NCI-H2196 treated with DMSO at 0.1 percent for 48 hours (cell line): ENCODE results near the gene DECR2.
"Not testable (repeated sequence)": the region's sequence is repeated elsewhere in the genome, so short reads cannot be mapped to it uniquely, and the experiment has no call there.

ENCODE experiments used
- DNase-seq: peaks from one replicate; lab custom pipeline; 2025; ENCODE audit not compliant: unreplicated experiment; lab: John Stamatoyannopoulos, UW

Gene DECR2, protein sequence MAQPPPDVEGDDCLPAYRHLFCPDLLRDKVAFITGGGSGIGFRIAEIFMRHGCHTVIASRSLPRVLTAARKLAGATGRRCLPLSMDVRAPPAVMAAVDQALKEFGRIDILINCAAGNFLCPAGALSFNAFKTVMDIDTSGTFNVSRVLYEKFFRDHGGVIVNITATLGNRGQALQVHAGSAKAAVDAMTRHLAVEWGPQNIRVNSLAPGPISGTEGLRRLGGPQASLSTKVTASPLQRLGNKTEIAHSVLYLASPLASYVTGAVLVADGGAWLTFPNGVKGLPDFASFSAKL

DNA sequence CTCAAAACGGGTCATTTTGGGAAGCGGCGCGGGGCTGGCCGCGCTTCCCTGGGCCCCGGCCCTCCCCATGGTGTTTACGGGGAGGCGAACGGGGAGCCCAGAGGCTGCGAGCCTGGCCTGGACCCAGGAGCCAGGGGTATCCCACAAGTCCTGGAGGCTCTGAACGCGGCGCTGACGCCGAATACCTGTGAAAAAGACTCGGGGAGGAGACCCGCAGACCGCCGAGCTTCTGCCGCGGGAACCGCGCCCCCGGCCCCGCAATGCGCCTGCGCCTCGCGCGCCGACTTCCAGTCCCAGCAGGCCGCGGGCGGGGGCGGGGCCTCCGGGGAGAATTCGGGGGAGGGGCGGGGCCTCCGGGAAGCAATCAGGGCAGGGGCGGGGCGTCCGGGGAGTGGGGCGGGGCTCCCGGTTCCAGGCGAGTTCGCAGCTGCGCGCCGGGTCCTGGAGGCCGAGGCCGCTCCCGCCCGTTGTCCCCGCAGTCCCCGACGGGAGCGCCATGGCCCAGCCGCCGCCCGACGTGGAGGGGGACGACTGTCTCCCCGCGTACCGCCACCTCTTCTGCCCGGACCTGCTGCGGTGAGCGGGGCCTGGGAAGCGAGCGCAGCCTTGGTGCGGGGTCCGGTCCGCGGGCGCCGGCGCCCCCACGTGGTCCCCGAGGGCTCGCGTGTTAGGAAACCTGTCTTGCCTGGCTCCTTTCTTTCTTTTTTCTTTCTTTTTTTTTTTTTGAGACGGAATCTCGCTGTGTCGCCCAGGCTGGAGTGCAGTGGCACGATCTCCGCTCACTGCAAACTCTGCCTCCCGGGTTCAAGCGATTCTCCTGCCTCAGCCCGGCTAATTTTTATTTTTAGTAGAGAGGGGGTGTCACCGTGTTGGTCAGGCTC is at the start of gene DECR2:
Gene DECR2 (plus strand): TSS at position 418 of the 881 bp plus-strand sequence. CDS start 79 bp downstream, at position 497.
- peak; percentile 84 for DNase-seq

DNA sequence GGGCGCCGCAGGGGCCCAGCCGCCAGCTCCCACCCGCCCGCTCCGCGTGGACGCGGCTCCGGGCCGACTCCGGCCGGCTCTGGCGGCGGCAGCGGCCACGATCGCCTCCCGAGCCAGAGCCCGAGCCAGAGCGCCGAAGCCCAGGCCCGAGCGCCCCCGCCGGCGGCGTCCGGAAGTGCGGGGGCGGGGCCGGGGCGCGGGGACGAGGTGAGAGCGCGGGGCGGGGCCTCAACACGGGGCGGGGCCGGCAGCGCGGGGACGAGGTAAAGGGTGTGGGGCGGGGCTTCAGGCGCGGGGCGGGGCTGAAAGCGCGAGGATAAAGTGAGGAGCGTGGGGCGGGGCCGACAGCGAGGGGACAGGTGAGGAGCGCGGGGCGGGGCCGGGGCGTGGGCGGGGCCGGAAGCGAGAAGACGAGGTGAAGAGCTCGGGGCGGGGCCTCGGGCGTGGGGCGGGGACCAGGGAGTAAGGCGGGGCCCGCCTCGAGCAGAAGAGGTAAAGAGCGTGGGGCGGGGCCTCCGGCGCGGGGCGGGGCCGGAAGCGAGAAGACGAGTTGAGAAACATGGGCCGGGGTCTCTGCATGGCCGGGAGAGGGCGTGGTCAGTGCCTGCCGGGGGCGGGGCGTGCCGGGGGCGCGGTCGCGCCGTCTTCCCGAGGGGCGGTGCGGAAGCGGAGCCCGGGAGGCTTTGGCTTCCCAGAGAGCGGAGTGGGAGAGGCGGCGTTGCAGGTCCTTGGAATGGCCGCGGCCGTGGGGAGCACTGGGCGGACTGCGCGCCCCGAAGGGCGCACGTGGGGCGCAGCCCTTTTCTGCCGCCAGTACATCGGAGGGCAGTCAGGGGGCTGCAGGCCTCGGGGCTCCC is 48.9 kb upstream of the DECR2 start, which contains the start of gene AXIN1:
Gene AXIN1 (minus strand): TSS at position 177 of the 857 bp plus-strand sequence. CDS start 5,698 bp downstream, outside the sequence.
- DNase-seq, result peak; percentile 99

DNA sequence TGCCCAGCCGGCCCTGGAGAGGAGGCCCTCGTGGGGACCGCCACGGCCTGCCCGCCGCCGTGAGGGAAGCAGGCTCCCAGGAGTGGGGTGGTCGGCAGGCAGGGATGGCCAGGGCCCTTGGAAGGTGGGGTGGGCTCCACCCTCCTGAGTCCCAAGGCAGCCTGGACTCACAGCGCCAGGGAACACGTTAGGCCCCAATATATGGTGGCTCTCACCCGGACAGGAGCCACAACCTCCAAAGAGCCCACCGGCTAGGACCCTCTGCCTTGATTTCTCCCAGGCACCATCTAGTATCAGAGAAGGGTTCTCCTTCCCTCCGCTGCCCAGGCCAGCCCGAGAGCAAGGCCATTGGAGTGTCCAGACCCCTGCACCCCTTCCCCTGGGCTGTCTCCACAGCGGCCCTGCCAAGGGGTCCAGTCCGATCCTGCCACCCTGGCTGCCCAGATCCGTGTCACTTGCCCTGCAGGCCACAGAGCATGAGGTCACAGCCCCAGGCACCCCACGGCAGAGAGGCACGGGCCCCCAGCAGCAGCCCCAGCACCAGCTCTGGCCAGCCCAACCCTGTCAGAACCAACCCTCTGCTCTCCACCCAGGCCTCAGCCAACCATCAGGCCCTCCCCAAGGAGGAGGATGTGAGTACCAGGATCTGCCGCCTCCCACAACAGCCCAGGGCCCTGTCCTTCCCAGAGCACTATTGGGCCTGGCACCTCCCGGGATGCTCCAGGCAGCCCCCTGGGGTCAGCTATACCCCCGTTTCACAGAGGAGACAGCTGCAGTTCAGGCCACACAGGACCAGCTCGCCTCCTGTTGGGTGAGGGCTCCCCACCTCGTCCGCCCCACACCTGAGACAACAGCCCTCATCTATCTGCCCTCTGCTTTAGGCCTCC is 48.0 kb upstream of the DECR2 start:
- no peak for DNase-seq

DNA sequence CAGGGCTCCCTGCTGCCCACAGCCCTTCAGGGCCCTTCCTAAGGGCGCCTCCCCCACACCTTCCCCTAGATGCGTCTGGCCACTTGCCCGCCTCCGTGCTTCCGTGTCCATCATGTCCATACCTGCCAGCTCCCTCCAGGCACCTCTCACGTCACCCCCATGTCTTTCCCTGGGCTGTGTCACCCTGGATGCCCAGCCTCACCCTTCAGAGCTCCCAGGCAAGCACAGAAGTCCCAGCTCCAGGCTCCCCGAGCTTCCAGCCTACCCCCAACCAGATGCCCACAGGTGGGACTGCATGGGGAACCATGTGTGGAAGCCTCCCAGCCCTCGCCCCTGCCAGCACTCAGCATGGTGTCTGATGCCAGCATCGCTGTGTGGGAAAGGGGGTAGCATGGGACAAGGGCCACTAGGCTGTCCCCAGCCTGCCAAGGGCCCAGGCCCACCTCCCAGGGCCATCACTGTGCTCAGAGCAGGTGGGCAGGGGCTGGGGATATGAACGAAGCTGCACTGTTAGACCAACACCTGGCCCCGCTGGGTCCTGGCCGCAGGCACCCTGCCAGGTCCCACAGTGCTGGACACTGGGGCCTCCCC is 47.3 kb upstream of the DECR2 start:
- no peak for DNase-seq

DNA sequence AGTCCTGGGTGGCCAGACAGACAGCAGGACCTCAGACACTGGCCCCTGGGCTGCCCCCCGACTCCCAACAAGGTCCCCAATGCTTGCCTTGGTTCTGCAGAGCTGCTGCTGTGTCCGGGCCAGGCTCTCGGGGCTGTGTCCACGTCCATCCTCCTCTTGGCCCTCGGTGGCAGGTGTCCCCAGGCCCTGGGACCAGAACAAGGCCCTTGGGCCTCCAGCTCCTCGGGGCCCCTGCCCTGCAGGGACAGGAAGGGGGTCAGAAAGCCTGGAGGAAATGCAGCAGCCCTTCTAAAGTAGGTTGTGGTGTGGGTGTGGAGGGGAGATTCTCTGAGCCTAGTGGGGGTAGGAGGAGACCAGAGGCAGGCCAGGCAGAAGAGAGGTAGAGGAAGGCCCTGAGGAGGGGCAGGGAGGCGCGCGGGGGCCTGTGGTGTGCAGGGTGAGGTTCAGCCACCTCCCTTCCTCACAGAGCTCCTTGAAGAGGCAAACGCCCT is 46.7 kb upstream of the DECR2 start:
- DNase-seq, result no peak

DNA sequence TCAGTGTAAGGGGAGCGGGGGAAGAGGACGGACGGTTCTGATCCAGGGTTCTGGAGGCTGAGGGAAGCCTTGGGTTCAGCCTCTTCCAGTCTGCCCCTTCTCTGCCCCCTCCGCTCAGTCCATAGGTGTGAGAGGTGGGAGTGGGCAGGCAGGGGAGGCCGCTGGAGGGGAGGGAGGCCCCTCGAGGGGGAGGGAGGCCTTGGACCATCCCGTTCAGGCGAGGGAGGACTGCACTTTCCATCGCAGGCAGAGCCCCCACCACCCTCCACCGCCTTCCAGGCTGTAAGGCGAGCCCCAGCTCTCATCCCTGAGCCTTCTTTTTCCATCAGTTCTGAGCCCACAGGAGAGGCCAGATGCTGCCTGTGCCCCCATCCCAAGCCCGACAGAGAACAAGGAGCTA is 44.9 kb upstream of the DECR2 start:
- DNase-seq, result no peak

DNA sequence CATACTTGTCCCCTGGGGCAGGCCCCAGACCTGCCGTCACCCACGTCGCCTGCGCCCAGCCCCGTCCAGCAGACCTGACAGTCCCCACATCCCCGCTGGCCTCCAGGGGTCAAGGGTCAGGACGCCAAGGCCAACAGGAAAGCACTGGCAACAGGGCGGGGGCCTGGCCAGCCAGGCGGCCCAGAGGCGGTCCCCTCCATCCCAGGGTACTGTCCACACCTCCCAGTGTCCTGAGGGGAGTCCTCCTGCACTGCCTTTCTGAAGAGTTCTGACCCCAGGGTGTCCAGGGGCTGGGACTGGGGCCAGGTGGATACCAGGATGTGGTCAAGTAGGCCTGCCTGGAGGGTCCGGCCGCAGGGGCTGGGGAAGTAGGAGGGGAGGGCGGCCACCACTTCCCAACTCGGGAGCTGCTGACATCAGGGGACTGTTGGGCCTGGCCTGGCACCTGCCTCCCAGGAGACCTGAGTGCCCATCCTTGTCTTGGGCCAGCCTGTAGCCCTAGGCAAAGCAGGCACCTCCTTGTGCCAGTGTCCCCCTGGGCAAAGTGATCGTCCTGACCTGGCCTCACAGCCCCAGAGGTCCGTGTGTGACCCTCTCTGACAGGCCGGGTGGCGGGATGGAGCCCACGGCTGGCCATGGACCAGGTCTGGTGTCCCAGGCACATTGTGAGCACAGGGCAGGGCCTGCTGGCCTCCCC is 42.5 kb upstream of the DECR2 start:
- no peak for DNase-seq

DNA sequence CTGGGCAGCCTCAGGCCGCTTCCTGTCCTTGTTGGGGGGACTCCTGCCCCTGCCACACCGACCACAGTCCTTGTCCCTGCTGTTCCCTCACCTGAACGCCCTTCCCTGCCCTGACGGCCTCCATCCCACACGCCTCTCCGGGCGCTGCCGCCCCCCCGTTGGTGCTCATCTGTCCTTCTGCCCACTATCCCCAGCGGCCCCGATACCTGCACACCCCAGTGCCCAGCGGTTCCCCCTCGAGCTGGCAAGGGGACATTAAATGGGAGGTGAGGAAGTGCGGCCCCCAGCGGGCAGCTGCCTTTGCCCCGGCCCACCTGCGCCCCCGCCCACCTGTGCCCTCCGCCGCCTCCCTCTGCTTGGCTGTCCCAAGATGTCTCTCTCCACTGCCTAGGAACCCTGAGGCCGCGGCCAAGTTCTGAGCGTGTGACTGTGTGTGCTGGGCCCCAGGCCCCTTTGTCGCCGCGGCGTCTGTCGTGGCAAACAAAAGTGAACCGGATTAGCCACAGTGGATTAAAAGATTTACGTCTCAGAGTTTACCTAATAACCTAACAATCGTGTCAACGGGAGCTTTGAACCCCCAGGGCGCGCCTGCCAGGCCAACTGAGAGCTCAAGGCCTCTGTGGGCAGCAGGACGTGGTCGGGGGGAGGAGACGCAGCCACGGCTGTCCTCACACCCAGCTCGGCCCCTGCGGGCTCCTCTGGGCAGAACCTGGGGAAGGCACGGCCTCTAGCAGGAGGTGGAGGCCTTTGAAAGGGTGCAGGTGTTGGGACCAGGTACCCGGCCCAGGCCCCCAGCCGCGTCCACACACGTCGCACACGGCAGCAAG is 41.6 kb upstream of the DECR2 start:
- no peak for DNase-seq

DNA sequence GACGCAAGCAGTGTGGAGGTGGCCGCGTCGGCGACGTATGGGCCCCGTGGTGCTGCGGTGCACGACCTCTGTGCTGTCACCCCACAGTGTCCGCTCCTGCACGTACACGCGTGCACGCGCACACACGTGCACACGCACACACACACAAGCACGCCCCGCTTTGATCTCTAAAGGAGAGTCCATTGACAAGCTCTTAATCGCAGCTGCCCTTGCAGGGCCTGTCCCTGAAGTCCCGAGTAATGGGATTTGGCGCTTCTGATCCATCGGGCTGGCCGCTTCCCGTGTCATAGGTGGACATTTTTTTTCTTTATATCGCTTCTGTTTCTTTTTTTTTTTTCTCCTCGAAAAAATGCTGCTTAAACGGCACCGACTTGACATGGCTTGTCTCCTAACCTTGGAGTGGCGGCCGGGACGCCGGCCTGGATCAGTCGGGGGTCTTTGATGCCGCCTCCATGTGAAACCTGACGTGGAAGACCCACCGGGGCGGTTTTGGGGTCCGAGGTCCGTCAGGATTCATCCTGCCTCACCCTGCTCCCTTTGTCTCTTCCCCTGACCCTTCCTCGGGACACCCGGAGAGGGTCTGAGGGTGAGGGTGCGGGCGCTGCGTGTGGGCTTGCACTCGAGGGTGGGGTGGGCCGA is 40.9 kb upstream of the DECR2 start:
- no peak for DNase-seq

DNA sequence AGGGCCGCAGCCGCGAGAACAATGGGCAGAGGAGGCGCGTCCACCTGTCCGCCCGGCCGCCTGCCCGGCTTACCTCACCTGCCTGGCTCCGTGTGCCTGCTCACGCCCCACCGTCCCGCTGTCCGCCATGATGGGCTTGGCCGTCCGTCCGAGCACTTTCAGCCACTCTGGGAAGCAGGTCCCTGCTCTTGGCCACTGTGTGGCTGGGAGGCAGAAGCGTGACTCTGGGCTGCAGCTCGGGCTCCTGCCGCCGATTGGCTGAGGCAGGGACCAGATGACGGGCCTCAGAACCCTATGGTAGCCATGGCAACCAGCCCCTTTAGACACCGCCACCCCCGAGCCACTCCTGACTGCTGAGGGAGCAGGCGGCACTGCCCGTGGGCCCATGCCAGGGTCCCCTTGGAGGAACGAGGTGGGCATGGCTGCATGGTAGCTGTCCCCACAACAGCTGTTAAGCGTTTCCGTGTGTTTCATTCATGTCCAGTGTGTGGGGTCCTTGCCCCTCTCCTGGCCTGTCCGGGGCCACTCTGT is 40.3 kb upstream of the DECR2 start:
- no peak for DNase-seq

DNA sequence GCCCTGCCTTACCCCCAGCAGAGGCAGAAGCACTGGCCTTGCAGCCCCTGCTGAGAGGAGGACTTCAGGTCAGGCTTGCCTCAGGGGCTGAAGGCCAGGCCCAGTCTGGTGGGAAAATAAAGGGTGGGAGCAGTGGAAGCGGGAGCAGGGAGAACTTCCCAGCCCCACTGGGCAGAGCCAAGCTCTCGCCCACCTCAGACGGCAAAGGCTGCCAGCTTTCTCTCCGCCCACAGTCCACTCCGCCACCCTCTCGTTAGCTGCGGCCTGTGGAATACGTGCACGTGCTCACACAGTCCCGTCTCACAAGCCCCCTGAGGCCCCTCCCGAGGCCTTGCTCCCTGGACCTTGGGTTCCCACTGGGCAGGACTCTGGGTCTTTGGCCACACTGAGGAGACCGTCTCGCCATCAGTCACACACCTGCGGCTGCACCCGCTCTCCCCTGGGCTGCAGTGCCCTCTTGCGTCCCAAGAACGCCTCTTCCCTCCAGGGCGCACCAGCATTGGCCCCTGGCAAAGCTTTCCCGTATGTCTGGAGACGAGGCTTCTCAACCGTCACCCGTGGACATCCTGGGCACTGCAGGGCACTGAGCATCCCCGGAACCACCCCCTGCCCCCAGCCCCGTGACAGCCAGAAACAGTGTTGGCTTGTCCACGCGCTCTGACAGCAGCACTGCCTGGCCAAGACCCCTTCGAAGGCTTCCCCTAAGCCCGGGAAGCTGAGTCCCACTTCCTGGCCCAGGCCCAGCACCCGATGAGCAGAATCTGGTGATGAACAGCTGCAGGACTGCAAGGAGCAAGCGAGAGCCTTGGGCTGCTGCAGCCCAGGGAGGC is 39.6 kb upstream of the DECR2 start:
- peak; percentile 77 for DNase-seq

DNA sequence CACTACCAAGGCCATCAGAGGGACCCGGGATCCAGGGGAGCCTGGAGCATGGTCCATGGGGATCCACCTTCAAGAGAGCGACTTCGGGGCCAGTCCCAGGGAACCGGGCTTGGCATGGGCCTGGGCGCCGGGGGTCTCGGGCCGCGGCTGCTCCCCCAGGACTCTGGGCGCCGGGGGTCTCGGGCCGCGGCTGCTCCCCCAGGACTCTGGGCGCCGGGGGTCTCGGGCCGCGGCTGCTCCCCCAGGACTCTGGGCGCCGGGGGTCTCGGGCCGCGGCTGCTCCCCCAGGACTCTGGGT is 39.0 kb upstream of the DECR2 start:
- not testable (repeated sequence) for DNase-seq

DNA sequence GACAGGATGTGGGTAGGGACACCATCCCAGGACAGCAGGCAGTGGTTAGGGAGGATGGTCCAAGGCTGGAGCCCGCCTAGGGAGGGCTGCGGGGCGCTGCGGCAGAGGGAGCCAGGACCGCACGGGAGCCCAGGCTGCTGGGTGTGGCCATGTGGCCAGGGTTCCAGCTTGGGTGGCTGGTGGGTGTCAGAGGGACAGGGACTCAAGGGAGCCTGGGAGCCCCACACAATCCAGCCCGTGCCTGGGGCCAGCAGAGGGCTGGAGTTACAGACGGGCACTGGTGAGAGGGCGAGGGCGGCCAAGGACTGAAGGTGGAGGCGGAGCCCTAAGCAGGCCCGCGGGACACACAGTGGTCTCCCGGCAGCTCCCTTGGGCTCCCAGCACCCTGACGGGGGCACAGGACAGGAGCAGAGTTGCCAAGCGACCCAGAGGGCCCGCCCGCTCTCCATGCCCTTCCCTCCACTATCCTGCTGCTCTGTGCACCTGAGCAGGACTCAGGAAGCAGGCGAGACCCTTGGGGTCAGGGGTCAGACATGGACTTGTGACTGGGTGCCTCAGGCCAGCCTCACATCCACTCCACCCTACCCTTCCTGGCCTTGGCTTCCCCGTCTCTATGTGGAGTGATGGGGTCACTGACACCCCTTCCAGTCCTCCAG is 38.4 kb upstream of the DECR2 start:
- no peak for DNase-seq

DNA sequence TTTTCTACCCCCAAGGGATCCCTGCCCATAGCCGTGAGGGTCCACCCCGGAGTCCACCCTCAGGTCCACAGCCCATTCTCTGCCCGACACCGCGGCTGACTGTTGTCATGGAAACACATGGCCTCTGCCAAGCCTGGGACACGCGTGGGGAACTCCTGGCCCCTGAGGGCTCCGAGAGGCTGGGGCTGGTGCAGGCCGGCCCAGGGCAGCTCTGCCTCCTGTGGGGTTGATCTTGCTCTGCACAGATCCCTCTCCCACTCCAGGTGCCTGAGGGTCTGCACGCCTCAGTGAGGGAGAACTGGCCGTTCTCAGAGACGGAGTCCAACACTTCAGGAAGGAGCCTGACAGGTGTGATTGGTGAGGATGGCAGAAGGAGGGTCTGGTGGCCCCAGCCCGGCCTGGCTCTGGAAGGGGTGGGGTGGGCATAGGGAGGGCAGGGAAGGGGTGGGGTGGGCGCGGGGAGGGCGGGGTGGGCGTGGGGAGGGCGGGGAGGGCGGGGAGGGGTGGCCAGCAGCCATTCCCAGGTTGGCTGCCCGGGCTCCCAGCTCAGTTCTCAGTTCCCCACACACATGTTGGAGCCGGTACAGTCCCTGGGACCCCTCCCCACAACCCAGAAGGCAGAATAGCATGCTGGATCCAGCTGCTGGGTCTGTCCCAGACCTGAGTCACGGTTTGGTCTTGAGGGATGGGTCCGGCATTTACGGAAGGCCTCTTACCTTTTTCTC is 37.8 kb upstream of the DECR2 start:
- DNase-seq, result no peak

DNA sequence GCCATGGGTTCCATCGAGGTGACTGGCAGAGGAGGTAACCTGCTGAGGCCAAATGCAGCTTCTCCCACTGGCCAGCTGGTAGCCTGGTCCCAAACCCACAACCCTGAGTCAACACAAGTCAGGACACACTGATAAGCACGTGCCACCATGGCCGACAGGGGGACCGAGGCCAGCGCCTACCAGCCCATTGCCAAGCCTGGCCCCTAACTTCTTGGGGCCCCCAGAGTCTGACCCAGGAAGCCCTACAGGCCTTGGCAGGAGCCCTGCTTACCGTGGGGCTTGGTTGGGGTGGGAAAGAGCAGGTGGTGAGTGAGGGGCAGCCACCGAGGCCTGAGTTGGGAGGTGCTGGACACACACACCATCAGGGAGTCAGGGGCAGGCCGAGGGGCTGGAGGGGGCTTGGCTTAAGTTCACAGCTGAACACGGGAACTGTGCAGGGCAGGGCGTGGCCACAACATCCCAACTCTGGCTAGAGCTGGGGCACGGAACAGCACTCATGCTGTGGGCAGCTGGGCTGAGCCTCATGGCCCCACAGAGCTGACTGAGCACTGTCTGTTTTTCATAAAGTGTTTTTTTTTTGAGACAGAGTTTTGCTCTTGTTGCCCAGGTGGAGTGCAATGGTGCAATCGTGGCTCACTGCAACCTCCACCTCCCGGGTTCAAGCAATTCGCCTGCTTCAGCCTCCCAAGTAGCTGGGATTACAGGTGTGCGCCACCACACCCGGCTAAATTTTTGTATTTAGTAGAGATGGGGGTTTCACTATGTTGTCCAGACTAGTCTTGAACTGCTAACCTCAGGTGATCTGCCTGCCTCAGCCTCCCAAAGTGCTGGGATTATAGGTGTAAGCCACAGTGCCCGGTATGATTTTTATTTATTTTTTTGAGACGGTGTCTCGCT is 36.8 kb upstream of the DECR2 start:
- DNase-seq, result no peak
